Inferior parietal cortex (tissue), 1 donor: ENCODE data around the gene INPP5B.

Experiments used
- DNase-seq: peaks from one replicate; pipeline ENCODE4 v3.0.0-alpha.2; 2016; ENCODE audit errors: extremely low spot score

Gene INPP5B

GRCh38 chr1:37872692-37873091, 74.2 kb downstream of the INPP5B start:
- no peak for DNase-seq

- no peak for DNase-seq
Observed at GRCh38 chr1:37868466-37868865, 78.4 kb downstream of the INPP5B start.

GRCh38 chr1:37867784-37868183, 79.1 kb downstream of the INPP5B start:
- no peak for DNase-seq

DNA sequence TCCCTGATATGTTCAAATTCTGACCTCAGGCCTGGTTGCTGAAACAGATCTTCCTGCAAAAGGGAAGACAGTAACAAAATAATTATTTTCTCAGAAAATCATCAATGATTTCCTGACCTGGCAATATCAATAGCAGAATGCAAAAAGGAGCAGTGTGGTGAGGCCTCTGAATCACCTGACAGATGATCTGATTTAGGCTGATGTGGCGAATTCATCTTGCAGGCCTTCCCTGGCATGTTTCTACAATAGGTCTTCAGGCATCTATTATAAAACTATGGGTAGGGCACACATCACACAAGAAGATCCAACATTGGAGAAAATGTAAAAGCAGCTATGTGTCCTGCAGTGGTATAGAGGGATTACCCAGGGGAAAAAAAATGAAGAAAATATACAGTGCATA, 80.4 kb downstream of the INPP5B start:
- no peak for DNase-seq

- no peak for DNase-seq
Observed at GRCh38 chr1:37865348-37866120, 81.3 kb downstream of the INPP5B start.

GRCh38 chr1:37862330-37862729, 84.5 kb downstream of the INPP5B start:
- DNase-seq: no peak

DNA sequence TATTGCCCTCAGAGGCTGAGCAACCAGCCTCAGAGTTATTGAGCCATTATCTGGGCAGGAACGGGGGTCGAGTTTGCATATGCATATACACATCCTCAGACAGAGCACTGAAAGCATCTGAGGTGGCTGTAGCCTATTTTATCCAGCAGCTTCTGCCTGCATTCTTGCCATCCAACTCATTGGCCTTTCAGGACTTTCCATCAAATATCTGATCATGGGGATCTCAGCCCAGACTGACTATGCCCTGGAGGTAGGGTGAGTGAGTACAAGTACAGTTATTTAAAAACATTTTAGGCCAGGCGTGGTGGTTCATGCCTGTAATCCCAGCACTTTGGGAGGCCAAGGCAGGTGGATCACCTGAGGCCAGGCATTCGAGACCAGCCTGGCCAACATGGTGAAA, 85.7 kb downstream of the INPP5B start:
- DNase-seq: no peak

DNA sequence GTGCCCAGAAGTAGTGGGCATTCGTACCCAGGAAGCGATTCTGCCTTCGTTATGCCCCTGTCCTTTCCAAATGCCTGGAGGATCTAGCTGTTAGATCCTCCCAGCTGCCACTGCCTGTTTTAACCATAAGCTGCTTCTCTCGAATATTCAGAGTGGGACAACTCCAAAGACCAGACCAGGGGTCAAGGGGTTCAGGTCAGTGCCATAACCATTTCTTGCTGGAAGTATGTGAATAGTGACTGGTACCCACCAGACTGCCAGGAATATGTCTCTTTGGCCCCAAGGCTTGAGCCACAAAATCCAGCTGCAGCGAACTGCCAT, 86.5 kb downstream of the INPP5B start:
- no peak for DNase-seq

DNA sequence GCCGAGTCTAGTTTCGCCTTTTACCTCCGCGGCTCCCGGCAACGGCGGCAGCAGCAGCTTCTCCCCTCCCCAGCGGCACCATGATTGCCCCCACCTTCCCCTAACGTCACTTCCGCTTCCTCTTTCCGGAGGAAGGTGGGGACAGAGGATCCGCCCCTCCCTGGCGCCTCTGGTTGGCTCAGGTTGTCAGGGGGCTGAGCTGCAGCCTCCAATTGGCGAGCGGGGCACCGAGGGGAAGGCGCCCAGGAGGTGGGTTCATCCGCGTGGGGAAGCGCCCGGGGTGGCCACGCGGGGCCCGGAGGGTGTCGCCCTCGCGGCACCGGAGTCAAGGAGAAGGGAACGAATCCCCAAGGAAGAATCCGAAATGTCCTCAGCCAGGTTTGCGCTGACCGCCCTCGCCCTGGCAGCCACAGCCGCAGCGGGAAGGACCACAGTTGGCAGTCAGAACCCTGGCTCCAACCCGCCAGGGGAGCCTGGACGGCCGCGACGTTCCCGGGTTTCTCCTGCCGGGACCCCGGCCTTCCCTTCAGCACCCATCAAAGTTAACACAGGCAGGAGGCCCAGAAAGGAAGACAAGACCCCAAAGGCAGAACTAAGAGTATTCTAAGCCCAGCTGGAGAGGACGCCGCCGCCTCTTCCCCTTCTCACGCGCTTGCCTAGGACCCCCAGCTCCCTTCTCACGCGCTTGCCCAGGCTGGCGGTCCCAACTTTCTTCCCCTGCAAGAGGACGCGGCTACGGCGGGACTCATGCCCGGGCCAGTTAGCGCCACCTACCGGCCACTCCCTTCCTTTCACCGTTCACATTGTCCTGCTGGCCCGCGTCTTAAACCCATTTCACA, 87.1 kb downstream of the INPP5B start, which contains the start of gene MTF1:
TSS of gene MTF1 (minus strand) at position 86 of the 839 bp plus-strand sequence. CDS start 1,934 bp downstream, outside the sequence.
- DNase-seq: peak; percentile 99

DNA sequence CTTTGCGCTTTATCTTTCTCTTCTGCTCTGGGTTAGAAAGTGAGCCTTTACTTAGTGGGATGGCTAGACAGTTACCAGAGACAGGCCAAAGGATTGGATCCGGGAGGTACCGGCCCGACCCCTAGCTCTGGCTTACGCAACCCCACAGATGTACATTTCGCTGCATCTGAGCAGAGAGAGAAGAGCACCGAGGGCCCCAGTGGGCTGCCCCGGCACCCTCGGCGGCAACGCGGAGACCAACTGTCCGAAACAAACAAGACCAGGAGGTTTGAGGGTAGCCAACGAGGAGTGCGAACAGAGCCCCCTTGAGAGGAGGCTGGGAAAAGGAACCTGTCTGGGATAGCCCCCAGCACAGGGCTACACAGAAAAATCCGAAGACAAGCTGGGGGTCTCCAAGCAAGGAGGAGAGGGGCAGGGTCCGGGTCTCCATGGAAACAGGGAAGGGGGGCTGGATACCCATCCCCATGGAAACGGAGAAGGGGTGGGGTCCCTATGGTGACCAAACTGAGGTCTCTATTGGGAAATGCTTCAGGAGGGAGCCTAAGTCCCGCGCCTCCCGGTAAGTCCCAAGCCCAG, 87.8 kb downstream of the INPP5B start:
- no peak for DNase-seq

- DNase-seq: no peak
Observed at GRCh38 chr1:37854406-37854805, 92.4 kb downstream of the INPP5B start.

DNA sequence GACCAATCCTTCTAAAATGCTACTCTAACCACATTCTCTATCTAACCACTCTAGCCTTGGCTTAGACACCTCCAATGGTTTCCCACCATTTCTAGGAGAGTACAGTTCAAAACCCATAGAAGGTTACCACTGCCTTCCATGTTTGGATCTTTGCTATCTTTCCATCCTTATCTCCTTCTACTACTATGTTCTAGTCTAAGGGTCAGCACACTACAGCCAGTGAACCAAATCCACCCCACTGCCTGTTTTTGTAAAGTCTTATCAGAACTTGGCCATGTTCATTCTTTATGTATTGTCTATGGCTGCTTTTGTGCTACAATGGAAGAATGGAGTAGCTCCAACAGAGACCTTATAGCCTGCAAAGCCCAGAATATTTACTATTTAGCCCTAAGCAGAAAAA, 93.7 kb downstream of the INPP5B start:
- no peak for DNase-seq

DNA sequence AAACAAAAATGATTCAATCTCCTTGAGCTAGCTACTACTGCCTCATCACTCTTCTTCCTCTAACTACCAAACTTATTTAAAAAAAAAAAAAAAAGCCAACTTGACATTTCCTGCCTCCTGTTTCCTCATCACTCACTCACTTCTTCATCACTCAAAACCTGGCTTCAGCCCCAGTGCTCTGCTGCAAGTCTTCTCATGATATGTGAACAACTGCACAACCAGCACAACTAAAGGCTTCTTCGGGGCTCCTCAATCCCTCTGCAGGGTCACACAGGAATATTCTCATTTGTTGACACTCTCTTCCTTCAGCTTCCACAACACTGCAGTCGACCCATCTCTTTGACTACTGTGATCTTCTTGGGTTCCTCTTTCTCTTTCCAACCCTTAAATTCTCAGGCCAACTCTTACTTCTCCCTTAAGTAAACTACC, 95.1 kb downstream of the INPP5B start:
- no peak for DNase-seq

- DNase-seq: no peak
Observed at GRCh38 chr1:37851262-37851661, 95.6 kb downstream of the INPP5B start.

DNA sequence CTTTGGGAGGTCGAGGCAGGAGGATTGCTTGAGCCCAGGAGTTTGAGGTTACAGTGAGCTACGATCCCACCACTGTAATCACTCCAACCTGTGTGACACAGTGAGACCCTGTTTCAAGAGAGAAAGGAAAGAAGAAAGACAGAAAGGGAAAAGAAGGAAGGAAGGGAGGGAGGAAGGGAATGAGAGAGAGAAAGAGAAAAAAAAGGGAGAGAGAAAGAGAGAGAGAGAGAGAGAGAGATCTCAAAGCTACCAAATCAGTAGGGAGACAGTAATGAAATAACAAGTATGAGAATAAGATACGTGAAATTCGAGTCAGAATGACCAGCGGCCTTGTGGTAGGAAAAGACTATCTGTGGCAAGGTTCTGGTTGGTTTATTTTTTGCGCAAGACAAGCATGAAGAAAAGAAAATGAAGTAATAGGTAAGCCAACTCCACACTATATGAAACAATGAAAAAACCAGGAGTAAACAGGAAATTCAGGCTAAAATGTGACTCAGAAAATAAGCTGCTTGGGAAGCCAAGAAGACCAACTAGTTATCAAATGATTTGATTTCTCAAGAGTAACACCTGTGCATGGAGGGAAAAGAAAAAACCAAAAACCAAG, 96.4 kb downstream of the INPP5B start:
- DNase-seq: no peak

- DNase-seq: no peak
Observed at GRCh38 chr1:37849480-37849879, 97.4 kb downstream of the INPP5B start.

GRCh38 chr1:37846647-37847339, 100.1 kb downstream of the INPP5B start:
- no peak for DNase-seq

- DNase-seq: no peak
Observed at GRCh38 chr1:37845786-37846185, 101.1 kb downstream of the INPP5B start.

DNA sequence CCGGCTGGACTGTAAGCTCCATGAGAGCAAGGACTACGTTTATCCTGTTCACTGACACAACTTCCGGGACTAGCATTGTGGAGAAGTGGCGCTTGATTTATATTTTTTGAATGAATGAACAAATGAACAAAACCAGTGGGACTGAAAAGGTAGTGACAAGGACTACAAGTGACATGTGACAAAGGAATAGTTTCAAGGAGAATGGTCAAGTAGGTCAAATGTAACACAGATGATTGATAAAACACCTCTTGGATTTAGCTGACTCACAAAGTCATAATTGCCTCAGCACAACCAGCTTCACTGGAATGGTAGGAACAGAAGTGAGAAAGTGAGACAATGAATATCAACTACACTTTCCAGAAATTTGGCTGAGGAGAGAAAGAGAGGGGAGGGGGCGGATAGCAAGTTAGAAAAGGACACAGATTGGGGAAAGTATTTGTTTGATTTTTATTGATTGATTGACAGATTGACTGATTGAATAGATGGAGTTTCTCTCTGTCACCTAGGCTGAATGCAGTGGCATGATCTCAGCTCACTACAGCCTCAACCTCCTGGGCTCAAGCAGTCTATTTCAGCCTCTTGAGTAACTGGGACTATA, 101.7 kb downstream of the INPP5B start:
- DNase-seq: no peak

- no peak for DNase-seq
Observed at GRCh38 chr1:37844536-37844935, 102.3 kb downstream of the INPP5B start.

- no peak for DNase-seq
Observed at GRCh38 chr1:37841652-37842051, 105.2 kb downstream of the INPP5B start.
